DOHH2 (cell line): ENCODE results near the gene ADORA3.

Source experiments
- H3F3A ChIP-seq: fragments of 200-600 bp; sonication (generic), shearing (Covaris generic); 2 replicates; pipeline ENCODE4 v1.6.0; 2016; ENCODE audit warnings: antibody characterized with exemption, mild to moderate bottlenecking; ENCODE audit not compliant: control insufficient read depth, insufficient read depth
- H3K27ac ChIP-seq: fragments of 200-600 bp; sonication (generic); 2 replicates; pipeline ENCODE4 v1.5.1; 2014; ENCODE audit warnings: low read depth, mild to moderate bottlenecking, low read length, moderate library complexity
- H3K27me3 ChIP-seq: fragments of 200-600 bp; sonication (generic); 2 replicates; pipeline ENCODE4 v1.6.1; 2014; ENCODE audit warnings: mild to moderate bottlenecking, low read length, mixed read lengths; ENCODE audit not compliant: control insufficient read depth
- H3K36me3 ChIP-seq: fragments of 200-600 bp; sonication (generic); 2 replicates; pipeline ENCODE4 v1.6.1; 2014; ENCODE audit warnings: mild to moderate bottlenecking, low read length, moderate library complexity, mixed read lengths; ENCODE audit not compliant: control insufficient read depth
- H3K4me1 ChIP-seq: fragments of 200-600 bp; sonication (generic); 2 replicates; pipeline ENCODE4 v1.6.1; 2014; ENCODE audit warnings: mild to moderate bottlenecking, low read length, mixed read lengths; ENCODE audit not compliant: control insufficient read depth
- H3K4me2 ChIP-seq: fragments of 200-600 bp; sonication (generic); 2 replicates; pipeline ENCODE4 v1.6.0; 2014; ENCODE audit warnings: mild to moderate bottlenecking, low read length, moderate library complexity
- H3K4me3 ChIP-seq: fragments of 200-600 bp; sonication (generic); 2 replicates; pipeline ENCODE4 v1.5.1; 2014; ENCODE audit warnings: mild to moderate bottlenecking, low read length, mixed read lengths
- H3K79me2 ChIP-seq: fragments of 200-600 bp; sonication (generic); 2 replicates; pipeline ENCODE4 v1.6.1; 2014; ENCODE audit warnings: mild to moderate bottlenecking, low read length, mixed read lengths; ENCODE audit not compliant: control insufficient read depth
- H3K9me2 ChIP-seq: fragments of 200-600 bp; sonication (generic); replicated peaks from 2 replicates; pipeline ENCODE4 v1.6.1; 2014; ENCODE audit warnings: mild to moderate bottlenecking, low read length, mixed read lengths; ENCODE audit not compliant: control insufficient read depth
- H3K9me3 ChIP-seq: fragments of 200-600 bp; sonication (generic); 2 replicates; pipeline ENCODE4 v1.6.1; 2014; ENCODE audit warnings: antibody characterized with exemption, low read length, mixed read lengths; ENCODE audit not compliant: control insufficient read depth, insufficient read depth
- H4K20me1 ChIP-seq: fragments of 200-600 bp; sonication (generic); 2 replicates; pipeline ENCODE4 v1.6.0; 2014; ENCODE audit warnings: low read depth, mild to moderate bottlenecking, antibody characterized with exemption, low read length, moderate library complexity; ENCODE audit not compliant: control insufficient read depth, insufficient read depth
- CTCF ChIP-seq: fragments of 200-600 bp; sonication (generic); IDR thresholded peaks from one replicate; pipeline ENCODE4 v1.5.1; 2014; ENCODE audit warnings: antibody characterized with exemption, mild to moderate bottlenecking, low read depth, low read length; ENCODE audit not compliant: poor library complexity, severe bottlenecking
- EZH2phosphoT487 ChIP-seq: fragments of 200-600 bp; sonication (generic); IDR thresholded peaks from 2 replicates; pipeline ENCODE4 v1.6.1; 2017; ENCODE audit warnings: borderline replicate concordance, mild to moderate bottlenecking, antibody characterized with exemption, low read length, moderate library complexity, mixed read lengths

The ADORA3 gene

GRCh38 chr1:111480674-111481073 lies 22.8 kb downstream of the ADORA3 start:
- Histone ChIP-seq H3K79me2 (no peaks in the 10 kb centered on the region), H3F3A (no peaks in the 10 kb centered on the region), H3K27ac (no peak overlapping the region), H3K27me3 (no peaks in the 10 kb centered on the region), H3K4me1 (peaks cover 25% of the 10 kb centered on the region), H3K9me3 (no peaks in the 10 kb centered on the region), H4K20me1 (no peaks in the 10 kb centered on the region), H3K4me2 (no peak overlapping the region), H3K4me3 (no peak overlapping the region), H3K36me3 (peaks cover 4% of the 10 kb centered on the region; the same call in 1 of the 2 replicates), H3K9me2 (no peaks in the 10 kb centered on the region)
- no peak for TF ChIP-seq CTCF
- TF ChIP-seq EZH2phosphoT487: no peak

- TF ChIP-seq CTCF (no peak), EZH2phosphoT487 (no peak)
- H3F3A ChIP-seq: peaks cover 2% of the 10 kb centered on the region; the same call in 1 of the 2 replicates
- no peaks in the 10 kb centered on the region for H4K20me1 ChIP-seq
- H3K4me1 ChIP-seq: peaks cover 48% of the 10 kb centered on the region
- H3K9me3 ChIP-seq: no peaks in the 10 kb centered on the region
- H3K79me2 ChIP-seq: no peaks in the 10 kb centered on the region
- peak overlapping the region; percentile 11; the same call in 1 of the 2 replicates for H3K27ac ChIP-seq
- peak overlapping the region; percentile 43 for H3K4me3 ChIP-seq
- no peaks in the 10 kb centered on the region for H3K9me2 ChIP-seq
- H3K36me3 ChIP-seq: peaks cover 4% of the 10 kb centered on the region; the same call in 1 of the 2 replicates
- peak overlapping the region; percentile 66 for H3K4me2 ChIP-seq
- H3K27me3 ChIP-seq: no peaks in the 10 kb centered on the region
Observed at GRCh38 chr1:111476761-111477309, 26.6 kb downstream of the ADORA3 start.

- Histone ChIP-seq H3K36me3 (peaks cover 4% of the 10 kb centered on the region; the same call in 1 of the 2 replicates), H3K9me2 (no peaks in the 10 kb centered on the region), H3K27me3 (no peaks in the 10 kb centered on the region), H4K20me1 (no peaks in the 10 kb centered on the region), H3K27ac (no peak overlapping the region), H3K79me2 (no peaks in the 10 kb centered on the region), H3K9me3 (no peaks in the 10 kb centered on the region), H3K4me3 (peak overlapping the region; percentile 43), H3K4me2 (peak overlapping the region; percentile 66), H3K4me1 (peaks cover 51% of the 10 kb centered on the region), H3F3A (peaks cover 7% of the 10 kb centered on the region)
- TF ChIP-seq EZH2phosphoT487: no peak
- no peak for TF ChIP-seq CTCF
Observed at GRCh38 chr1:111476214-111476613, 27.2 kb downstream of the ADORA3 start.
